Sigmoid colon (tissue), 4 donors: ENCODE data around the gene MACROD2.

Experiments used
- EP300 ChIP-seq, 4 donors: sonication (generic); formaldehyde crosslinking; IDR thresholded peaks; one replicate each; pipeline ENCODE4 v1.6.1; 2017; ENCODE audit warnings: antibody characterized with exemption in 4 of 4
- POLR2A ChIP-seq, 2 donors: fragments of 450-650 bp; IDR thresholded peaks; one replicate each; pipeline ENCODE4 v1.6.1; 2016; ENCODE audit warnings: antibody characterized with exemption in 2 of 2, mild to moderate bottlenecking in 2 of 2, moderate library complexity in 2 of 2
- TF ChIP-seq, protein P1 (sequence below), 4 experiments: fragments of 450-650 bp in 3 of 4; fragments of 200-600 bp in 1 of 4; IDR thresholded peaks; one replicate each; pipeline ENCODE4 v1.5.1; 2016 to 2019; ENCODE audit warnings: antibody characterized with exemption in 4 of 4, mild to moderate bottlenecking in 3 of 4, moderate library complexity in 2 of 4

GRCh38 chr20:15032352-15032622, 1037.0 kb downstream of the MACROD2 start:
- TF ChIP-seq POLR2A (IDR thresholded peaks at IDR 0.05) (no peak), EP300 (IDR thresholded peaks at IDR 0.05) (no peak)
- TF ChIP-seq, protein P1, sequence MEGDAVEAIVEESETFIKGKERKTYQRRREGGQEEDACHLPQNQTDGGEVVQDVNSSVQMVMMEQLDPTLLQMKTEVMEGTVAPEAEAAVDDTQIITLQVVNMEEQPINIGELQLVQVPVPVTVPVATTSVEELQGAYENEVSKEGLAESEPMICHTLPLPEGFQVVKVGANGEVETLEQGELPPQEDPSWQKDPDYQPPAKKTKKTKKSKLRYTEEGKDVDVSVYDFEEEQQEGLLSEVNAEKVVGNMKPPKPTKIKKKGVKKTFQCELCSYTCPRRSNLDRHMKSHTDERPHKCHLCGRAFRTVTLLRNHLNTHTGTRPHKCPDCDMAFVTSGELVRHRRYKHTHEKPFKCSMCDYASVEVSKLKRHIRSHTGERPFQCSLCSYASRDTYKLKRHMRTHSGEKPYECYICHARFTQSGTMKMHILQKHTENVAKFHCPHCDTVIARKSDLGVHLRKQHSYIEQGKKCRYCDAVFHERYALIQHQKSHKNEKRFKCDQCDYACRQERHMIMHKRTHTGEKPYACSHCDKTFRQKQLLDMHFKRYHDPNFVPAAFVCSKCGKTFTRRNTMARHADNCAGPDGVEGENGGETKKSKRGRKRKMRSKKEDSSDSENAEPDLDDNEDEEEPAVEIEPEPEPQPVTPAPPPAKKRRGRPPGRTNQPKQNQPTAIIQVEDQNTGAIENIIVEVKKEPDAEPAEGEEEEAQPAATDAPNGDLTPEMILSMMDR (IDR thresholded peaks at IDR 0.05): no peak
